ENCODE data around the gene ST6GALNAC6. TPM values are rescaled to one million over a fixed set of nuclear protein-coding genes. Genes with fewer than 3 reads are reported as not detected.
A peak's percentile ranks its signal among the peaks of the same experiment; 100 is the strongest.

The ST6GALNAC6 gene
- polyA plus RNA-seq, 3 donors = 8.2 to 14.4 (median 12.0) TPM

GRCh38 chr9:127943011-127943662, 43.7 kb upstream of the ST6GALNAC6 start:
- no peak overlapping the region for H3K9ac ChIP-seq (ENCODE audit: insufficient read depth, low read length, poor library complexity, severe bottlenecking)
- Mint-ChIP-seq H3K4me1 (peaks cover 15% of the 10 kb centered on the region), H3K27me3 (ENCODE audit: low read depth in 3 of 3) (peaks cover 0 to 3% (median 0%) of the 10 kb centered on the region in 3 donors), H3K27ac (peak overlapping the region in 3 of 7 donors; percentile 32 to 86 (median 83)), H3K4me3 (peak overlapping the region in 1 of 2 donors; percentile 30), H3K36me3 (peaks cover 6% of the 10 kb centered on the region in 2 donors), H3K9me3 (no peaks in the 10 kb centered on the region)
- peak overlapping the region; percentile 12 for H2AFZ ChIP-seq (ENCODE audit: insufficient read depth, low read depth, low read length, poor library complexity, severe bottlenecking)
- H3K36me3 ChIP-seq (replicated peaks in 1 of 2; ENCODE audit: control insufficient read depth in 1 of 2, insufficient read depth in 2 of 2, low read length in 2 of 2) = no peaks in the 10 kb centered on the region
- peaks cover 11 to 14% of the 10 kb centered on the region in 2 donors for H3K4me1 ChIP-seq (ENCODE audit: control insufficient read depth in 1 of 2, insufficient read depth in 2 of 2, low read length in 2 of 2)
- no peaks in the 10 kb centered on the region for H3K27me3 ChIP-seq (ENCODE audit: control insufficient read depth in 2 of 2, insufficient read depth in 2 of 2, low read length in 2 of 2)
- 68% methylated on average over 11 of the region's 14 CpGs for WGBS (ENCODE audit: insufficient coverage)
- TF ChIP-seq, protein P1, sequence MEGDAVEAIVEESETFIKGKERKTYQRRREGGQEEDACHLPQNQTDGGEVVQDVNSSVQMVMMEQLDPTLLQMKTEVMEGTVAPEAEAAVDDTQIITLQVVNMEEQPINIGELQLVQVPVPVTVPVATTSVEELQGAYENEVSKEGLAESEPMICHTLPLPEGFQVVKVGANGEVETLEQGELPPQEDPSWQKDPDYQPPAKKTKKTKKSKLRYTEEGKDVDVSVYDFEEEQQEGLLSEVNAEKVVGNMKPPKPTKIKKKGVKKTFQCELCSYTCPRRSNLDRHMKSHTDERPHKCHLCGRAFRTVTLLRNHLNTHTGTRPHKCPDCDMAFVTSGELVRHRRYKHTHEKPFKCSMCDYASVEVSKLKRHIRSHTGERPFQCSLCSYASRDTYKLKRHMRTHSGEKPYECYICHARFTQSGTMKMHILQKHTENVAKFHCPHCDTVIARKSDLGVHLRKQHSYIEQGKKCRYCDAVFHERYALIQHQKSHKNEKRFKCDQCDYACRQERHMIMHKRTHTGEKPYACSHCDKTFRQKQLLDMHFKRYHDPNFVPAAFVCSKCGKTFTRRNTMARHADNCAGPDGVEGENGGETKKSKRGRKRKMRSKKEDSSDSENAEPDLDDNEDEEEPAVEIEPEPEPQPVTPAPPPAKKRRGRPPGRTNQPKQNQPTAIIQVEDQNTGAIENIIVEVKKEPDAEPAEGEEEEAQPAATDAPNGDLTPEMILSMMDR (IDR thresholded peaks at IDR 0.05) = peak; percentile 57
- H3K9me3 ChIP-seq (replicated peaks in 1 of 2; ENCODE audit: control insufficient read depth in 1 of 2, insufficient read depth in 1 of 2, low read length in 2 of 2) = no peaks in the 10 kb centered on the region
- H3K27ac ChIP-seq (ENCODE audit: low read depth in 1 of 2, low read length in 2 of 2) = no peak overlapping the region
- H3K4me3 ChIP-seq (replicated peaks in 1 of 3; ENCODE audit: low read depth in 2 of 3, low read length in 3 of 3) = no peak overlapping the region
- DNase-seq = no peak
- H3K4me2 ChIP-seq (replicated peaks; ENCODE audit: extremely low read depth, low read length, poor library complexity, severe bottlenecking) = peak overlapping the region; percentile 9
- no peaks in the 10 kb centered on the region for H3K79me2 ChIP-seq (ENCODE audit: insufficient read depth, low read length)
- H4K20me1 ChIP-seq (ENCODE audit: insufficient read depth, low read length) = no peaks in the 10 kb centered on the region
- intact Hi-C loops (cut with micrococcal nuclease) = loop anchor here (1.0 to 10.0 kb wide), 4 partner anchors 92 to 174 kb away; no protein-coding TSS in a partner anchor

- 71% methylated on average over 16 of the region's 18 CpGs for WGBS (ENCODE audit: insufficient coverage)
- Histone ChIP-seq H3K36me3 (replicated peaks in 1 of 2; ENCODE audit: control insufficient read depth in 1 of 2, insufficient read depth in 2 of 2, low read length in 2 of 2) (no peaks in the 10 kb centered on the region), H3K4me3 (replicated peaks in 1 of 3; ENCODE audit: low read depth in 2 of 3, low read length in 3 of 3) (no peak overlapping the region), H3K4me1 (ENCODE audit: control insufficient read depth in 1 of 2, insufficient read depth in 2 of 2, low read length in 2 of 2) (peaks cover 14 to 20% of the 10 kb centered on the region in 2 donors), H3K27me3 (ENCODE audit: control insufficient read depth in 2 of 2, insufficient read depth in 2 of 2, low read length in 2 of 2) (no peaks in the 10 kb centered on the region), H4K20me1 (ENCODE audit: insufficient read depth, low read length) (no peaks in the 10 kb centered on the region), H3K9me3 (replicated peaks in 1 of 2; ENCODE audit: control insufficient read depth in 1 of 2, insufficient read depth in 1 of 2, low read length in 2 of 2) (no peaks in the 10 kb centered on the region), H3K79me2 (ENCODE audit: insufficient read depth, low read length) (peaks cover 2% of the 10 kb centered on the region), H3K9ac (ENCODE audit: insufficient read depth, low read length, poor library complexity, severe bottlenecking) (no peak overlapping the region), H2AFZ (ENCODE audit: insufficient read depth, low read depth, low read length, poor library complexity, severe bottlenecking) (no peak overlapping the region), H3K4me2 (replicated peaks; ENCODE audit: extremely low read depth, low read length, poor library complexity, severe bottlenecking) (no peak overlapping the region), H3K27ac (ENCODE audit: low read depth in 1 of 2, low read length in 2 of 2) (no peak overlapping the region)
- peaks cover 0 to 3% (median 0%) of the 10 kb centered on the region in 3 donors for H3K27me3 Mint-ChIP-seq (ENCODE audit: low read depth in 3 of 3)
- peak overlapping the region in 3 of 7 donors; percentile 68 to 86 (median 83) for H3K27ac Mint-ChIP-seq
- H3K9me3 Mint-ChIP-seq = no peaks in the 10 kb centered on the region
- H3K4me1 Mint-ChIP-seq = peaks cover 20% of the 10 kb centered on the region
- H3K36me3 Mint-ChIP-seq = peaks cover 6% of the 10 kb centered on the region in 2 donors
- intact Hi-C loops (cut with micrococcal nuclease) = loop anchor here (1.0 to 10.0 kb wide), 4 partner anchors 92 to 175 kb away; no protein-coding TSS in a partner anchor
- TF ChIP-seq, protein P1 (IDR thresholded peaks at IDR 0.05) = peak; percentile 97
- peak overlapping the region in 1 of 2 donors; percentile 30 for H3K4me3 Mint-ChIP-seq
- peak; percentile 41 to 67 (median 49) for DNase-seq
These were observed 43.0 kb upstream of the ST6GALNAC6 start for GRCh38 chr9:127942216-127943010.
